GM19452 (cell line): ENCODE results near the gene CILP2.

Source experiments
- ATAC-seq: cut with Tn5 transposase; IDR thresholded peaks from one replicate; pipeline ENCODE4 v1.9.1; 2021; ENCODE audit not compliant: unreplicated experiment

CILP2 gene

DNA sequence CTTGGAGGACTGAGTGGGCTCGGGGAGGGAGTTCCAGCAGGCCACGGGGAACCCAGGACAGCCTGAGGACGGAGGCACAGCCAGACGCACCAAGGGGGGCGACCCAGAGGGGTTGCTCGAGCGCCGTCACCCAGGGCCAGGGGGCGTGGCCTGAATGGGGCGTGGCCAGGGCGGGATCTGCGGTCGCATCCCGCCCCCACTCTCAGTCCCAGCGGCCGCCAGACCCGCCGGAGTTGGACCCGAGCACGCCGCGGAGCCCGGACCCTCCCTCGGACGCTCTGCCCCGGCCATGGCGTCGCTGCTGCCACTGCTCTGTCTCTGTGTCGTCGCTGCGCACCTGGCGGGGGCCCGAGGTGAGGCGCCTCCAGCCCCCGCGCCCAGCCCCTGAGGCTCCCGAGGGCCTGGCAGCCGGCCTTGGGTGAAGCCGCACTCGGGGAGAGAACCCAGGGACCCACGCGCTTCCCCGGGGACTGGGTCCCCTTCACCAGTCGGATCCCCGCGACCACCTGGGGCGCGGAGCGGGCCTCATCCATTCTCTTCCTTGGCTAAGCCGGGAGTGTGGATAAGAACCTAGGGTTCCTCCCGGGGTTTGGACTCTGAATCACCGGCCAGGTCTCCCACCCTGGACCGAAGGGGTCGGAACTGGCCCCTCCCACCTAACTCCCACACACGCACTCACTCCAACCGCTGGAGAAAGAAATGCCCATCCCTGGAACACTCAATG lies at the start of gene CILP2:
Gene CILP2, plus strand, starts transcription at position 205 of the 724 bp plus-strand sequence. Its CDS starts 85 bp downstream, at position 290.
- no peak for ATAC-seq

DNA sequence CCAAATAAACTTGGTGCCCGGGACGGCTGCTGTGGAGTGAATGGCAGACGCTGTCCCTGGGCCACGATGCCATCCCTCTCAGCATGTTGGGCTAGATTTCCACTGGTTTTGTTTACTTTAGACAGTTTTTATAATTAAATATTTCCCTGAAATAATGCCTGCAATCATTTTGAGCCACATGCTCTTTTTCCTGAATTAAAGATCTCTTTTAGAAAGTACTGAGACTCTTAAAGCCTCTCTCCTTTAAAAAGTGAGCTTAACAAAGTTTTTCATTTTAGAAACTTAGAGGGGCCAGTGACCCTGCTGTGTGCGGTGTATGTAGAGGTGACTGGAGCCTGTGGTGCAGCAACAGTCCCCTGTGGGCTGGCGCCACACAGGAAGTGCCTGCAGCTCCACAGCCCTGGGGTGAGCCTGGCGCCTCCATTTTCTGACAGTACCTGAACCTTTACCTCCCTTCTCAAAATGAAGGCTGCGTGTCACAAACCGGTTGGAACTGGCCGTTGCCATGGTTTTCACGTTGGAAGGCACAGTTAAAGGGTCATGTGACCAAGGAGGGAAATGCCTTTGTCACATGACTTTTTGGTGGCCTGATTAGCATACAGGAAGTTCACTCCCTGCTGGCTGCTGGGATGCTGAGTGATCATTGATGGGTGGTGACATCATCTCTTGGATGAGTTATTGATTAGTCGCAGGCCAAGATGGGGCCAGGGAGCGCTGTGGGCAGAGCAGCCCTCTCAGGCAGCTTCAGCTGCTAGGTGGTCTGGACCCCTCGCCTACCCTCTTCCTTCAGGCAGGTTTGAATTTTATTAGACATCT lies 49.0 kb upstream of the CILP2 start:
- peak; percentile 73 for ATAC-seq

GRCh38 chr19:19489804-19490204 lies 48.3 kb upstream of the CILP2 start:
- no peak for ATAC-seq

GRCh38 chr19:19490214-19490968 lies 47.7 kb upstream of the CILP2 start:
- no peak for ATAC-seq

DNA sequence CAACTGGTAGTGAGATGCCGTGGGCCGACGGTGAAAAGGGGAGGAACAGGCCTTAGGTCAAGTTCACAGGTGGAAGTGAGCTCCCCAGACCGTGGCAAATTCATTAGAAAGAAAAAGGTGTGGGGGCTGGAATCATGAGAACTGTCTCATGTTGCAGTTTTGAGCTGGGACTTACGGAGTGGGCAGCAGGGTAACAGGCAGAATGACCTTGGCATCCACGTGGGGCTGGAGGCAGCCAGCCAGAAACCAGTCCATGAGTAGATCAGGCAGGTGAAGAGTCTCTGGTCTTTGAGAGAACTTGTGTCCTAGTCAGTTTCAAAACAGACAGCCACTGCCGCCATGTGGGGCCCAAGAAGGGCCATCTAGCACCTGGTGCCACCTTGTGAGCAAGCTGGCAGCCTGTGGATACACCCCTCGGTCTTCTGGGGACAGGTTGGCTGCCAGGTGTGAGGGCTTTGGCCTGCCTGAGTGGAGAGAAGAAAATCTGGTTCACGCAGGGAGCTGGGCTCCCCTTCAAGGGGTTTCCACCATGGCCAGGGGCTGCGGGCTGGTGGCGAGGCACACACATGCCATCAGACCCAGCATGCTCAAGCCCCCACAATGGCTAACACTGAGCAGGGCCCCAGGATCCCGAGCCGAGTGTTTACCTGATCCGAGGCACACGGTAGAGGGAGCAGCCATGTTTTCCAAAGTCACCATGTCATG lies 46.6 kb upstream of the CILP2 start:
- ATAC-seq, result no peak

GRCh38 chr19:19492026-19492610 lies 45.9 kb upstream of the CILP2 start:
- no peak for ATAC-seq

GRCh38 chr19:19493841-19494546 lies 44.1 kb upstream of the CILP2 start:
- no peak for ATAC-seq

GRCh38 chr19:19495614-19496603 lies 42.2 kb upstream of the CILP2 start:
- no peak for ATAC-seq

DNA sequence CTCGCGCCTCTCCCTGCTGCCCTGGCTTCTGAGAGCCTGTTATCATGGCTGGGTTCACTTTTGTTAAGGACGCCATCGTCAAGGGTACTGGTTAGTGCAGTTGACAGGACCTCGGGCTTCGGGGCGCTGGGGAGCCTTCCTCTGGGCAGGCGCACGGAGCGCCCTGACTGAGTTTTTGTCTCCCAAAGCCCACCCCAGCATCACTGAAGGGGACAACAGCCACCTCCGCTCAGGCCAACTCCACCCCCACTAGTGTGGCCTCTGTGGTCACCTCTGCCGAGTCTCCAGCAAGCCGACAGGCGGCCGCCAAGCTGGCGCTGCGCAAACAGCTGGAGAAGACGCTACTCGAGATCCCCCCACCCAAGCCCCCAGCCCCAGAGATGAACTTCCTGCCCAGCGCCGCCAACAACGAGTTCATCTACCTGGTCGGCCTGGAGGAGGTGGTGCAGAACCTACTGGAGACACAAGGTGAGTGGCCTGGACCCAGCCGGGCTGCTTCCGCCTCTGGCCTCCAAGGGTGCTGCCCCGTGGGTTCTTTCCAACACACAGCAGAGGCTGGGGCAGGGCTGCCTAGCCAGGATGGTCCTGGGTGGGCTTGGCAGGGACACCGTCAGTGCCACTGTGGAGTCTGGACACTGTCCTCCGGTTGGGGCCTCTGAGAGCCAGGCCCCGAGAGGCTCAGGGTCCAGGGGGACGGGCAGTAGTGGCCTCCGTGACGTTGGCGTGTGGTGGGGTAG lies 39.6 kb upstream of the CILP2 start:
- ATAC-seq, result no peak

GRCh38 chr19:19499272-19499995 lies 38.6 kb upstream of the CILP2 start:
- no peak for ATAC-seq

GRCh38 chr19:19500975-19501644 lies 37.0 kb upstream of the CILP2 start:
- ATAC-seq, result no peak

- ATAC-seq, result no peak
Measured at GRCh38 chr19:19501798-19502197, 36.3 kb upstream of the CILP2 start.

DNA sequence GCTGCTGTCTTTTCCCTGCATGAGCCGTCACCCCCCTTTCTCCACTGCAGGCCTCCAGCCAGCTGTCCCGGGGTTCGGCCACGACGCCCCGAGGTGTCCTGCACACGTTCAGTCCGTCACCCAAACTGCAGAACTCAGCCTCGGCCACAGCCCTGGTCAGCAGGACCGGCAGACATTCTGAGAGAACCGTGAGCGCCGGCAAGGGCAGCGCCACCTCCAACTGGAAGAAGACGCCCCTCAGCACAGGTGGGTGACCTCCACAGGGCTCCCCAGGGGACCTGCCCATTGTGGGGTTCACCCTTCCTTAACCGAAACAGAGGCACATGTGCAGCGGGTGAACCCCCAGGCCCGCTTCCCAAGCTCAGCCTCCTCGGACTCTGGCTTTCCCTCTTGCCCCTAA lies 35.8 kb upstream of the CILP2 start:
- no peak for ATAC-seq

DNA sequence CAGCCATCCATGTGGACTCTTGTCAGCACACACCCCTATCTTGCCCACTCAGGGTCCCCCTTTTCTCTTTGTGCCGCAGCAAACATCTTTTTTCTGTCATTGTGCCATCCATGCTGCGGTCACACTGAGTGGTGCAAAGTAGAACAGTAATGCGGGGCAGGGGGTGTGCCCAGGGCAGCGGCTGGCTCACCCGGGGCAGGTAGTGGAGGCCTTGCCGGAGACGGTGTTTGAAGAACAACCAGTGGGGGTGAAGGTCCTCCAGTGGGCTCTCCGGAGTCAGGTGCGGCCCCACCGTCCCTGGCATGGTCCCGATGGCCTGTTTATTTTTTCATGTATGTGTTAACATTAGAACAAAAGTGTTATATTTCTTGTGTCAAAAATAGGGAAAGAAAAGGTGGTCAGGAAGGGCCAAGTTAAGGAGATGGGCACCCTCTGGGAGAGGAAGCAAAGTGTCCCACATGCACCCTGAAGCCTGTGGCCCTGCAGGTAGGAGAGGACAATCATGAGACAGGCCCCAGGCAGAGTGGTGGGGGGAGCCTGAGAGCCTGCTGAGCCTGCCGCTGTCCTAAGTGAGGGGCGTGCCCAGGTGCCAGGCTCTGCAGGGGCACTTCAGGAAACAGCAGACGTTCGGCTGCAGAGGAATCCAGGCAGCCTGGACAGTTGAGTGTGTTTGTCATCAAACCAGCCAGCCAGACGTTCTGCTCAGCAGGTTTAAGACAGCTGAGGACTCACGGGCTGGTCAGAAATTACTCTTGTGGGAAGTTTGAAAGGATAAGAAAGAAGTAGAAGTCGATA lies 35.1 kb upstream of the CILP2 start:
- no peak for ATAC-seq

DNA sequence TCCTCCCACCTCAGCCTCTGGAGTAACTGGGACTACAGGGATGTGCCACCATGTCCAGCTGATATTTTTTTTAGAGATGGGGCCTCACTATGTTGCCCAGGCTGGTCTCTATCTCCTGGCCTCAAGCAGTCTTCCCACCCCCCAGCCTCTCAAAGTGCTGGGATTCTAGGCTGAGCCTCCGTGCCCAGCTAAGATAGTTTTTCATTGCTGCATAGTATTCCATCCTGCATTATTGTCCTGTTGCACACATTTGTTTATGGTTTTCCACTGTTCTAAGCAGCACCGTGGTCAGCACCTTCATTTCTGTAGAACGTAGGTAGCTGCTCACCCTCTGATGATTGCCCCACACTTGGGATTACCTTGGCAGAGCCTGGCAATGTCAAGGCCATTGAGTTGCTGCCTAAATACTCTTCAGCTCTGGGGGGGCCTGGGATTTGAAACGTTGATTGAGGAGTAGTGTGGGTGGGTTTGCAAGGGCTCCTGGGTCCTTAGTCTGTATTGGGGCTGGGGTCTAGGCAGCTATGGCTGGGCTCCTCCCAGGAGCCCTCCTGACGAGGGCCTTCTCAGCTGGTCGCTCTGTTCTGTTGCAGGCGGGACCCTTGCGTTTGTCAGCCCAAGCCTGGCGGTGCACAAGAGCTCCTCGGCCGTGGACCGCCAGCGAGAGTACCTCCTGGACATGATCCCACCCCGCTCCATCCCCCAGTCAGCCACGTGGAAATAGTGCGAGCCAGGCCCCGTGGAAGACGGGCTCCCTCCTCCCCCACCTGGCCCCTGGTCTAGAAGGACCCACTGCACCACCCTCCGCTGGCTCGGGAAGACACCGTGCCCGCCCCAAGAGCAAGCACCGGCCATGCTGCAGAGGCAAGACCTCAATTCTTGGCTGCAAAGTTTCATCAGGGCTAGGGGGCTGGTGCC lies 33.1 kb upstream of the CILP2 start:
- no peak for ATAC-seq
